Epidermal melanocyte (primary cell): Measurements from ENCODE around the gene PTMA.
"Not testable (repeated sequence)": the region's sequence is repeated elsewhere in the genome, so short reads cannot be mapped to it uniquely, and the experiment has no call there.

Source experiments
- DNase-seq: peaks from one replicate; pipeline ENCODE4 v3.0.0; 2011; ENCODE audit warnings: low spot score; ENCODE audit not compliant: insufficient read length

Gene PTMA, protein sequence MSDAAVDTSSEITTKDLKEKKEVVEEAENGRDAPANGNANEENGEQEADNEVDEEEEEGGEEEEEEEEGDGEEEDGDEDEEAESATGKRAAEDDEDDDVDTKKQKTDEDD

DNA sequence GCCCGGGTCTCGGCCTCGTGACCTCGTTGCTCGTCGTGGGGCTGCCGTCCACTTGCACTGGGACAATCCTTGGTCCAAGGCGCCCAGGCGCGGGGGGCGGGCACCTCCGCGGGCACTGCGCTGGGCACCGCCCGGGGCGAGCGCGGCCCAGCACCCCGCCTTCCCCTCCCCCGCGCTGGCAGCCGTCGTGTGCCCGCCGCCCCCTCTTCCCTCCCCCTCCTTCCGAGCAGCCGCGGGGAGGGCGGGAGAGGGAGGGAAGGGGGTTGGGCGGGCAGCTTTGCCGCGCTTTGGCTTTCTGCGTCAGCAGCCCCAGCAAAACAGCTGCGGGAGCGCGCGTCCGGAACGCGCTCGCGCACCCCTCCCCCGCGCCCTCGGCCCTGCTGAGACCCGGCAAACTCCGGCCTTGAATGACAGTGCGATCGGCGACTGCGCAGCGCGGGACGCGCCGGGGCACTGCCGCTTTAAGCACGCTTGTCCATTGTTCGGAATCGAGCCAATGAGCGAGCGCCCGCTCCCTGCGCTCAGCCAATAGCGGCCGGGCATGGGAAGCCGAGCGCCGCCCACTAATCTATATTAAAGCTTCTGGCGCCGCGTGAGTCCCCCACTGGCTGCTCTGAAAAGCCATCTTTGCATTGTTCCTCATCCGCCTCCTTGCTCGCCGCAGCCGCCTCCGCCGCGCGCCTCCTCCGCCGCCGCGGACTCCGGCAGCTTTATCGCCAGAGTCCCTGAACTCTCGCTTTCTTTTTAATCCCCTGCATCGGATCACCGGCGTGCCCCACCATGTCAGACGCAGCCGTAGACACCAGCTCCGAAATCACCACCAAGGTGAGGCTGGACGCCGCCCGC lies at the start of gene PTMA:
Gene PTMA, plus strand, starts transcription at position 599 of the 846 bp plus-strand sequence. Its CDS starts 182 bp downstream, at position 781.
- peak; percentile 85 for DNase-seq

DNA sequence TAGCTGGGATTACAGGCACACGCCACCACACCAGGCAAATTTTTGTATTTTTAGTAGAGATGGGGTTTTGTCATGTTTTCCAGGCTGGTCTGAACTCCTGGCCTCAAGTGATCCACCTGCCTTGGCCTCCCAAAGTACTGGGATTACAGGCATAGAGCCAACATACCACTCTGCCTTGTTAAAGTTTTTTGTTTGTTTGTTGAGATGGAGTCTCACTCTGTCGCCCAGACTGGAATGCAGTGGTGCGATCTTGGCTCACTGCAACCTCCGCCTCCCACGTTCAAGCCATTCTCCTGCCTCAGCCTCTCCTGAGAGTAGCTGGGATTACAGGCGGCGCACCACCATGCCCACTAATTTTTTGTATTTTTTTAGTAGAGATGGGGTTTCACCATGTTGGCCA lies 48.3 kb upstream of the PTMA start:
- not testable (repeated sequence) for DNase-seq

DNA sequence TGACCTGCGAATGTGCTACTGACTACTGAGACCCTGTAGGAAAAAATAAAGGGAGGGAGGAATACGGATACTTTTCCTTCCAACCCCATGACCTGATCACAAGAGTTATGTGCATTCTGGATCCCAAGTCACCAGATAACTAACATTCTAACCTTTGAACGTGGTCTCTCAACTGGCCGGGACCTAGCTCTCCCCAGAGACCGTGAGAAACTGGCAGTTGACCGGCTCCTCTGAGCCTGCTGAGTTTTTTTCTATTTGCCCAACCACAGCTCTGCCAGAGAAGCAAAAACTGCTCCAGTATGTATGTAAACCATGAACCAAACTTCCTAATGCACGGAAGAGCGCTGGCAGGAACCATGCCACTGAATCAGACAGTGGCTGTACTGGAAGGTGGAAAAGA lies 47.5 kb upstream of the PTMA start:
- no peak for DNase-seq

DNA sequence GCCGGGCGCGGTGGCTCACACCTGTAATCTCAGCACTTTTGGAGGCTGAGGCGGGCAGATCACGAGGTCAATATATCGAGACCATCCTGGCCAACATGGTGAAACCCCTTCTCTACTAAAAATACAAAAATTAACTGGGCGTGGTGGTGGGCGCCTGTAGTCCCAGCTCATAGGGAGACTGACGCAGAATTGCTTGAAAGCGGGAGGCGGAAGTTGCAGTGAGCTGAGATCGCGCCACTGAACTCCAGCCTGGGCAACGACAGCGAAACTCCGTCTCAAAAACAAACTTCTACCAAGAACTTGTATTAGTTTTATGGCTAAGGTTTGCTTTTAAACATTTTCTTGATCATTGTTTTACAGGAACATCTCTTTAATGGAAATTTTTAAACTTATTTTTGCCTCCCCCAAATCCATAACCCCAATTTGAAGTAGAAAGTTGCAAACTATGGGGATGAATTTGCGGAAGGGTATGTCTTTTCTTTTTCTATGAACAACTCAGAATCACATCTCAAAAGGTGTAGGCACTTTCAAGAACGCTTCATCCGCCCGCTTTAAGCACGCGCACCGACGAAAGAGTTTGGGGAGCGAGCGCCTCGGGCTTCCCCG lies 46.8 kb upstream of the PTMA start:
- DNase-seq = no peak

DNA sequence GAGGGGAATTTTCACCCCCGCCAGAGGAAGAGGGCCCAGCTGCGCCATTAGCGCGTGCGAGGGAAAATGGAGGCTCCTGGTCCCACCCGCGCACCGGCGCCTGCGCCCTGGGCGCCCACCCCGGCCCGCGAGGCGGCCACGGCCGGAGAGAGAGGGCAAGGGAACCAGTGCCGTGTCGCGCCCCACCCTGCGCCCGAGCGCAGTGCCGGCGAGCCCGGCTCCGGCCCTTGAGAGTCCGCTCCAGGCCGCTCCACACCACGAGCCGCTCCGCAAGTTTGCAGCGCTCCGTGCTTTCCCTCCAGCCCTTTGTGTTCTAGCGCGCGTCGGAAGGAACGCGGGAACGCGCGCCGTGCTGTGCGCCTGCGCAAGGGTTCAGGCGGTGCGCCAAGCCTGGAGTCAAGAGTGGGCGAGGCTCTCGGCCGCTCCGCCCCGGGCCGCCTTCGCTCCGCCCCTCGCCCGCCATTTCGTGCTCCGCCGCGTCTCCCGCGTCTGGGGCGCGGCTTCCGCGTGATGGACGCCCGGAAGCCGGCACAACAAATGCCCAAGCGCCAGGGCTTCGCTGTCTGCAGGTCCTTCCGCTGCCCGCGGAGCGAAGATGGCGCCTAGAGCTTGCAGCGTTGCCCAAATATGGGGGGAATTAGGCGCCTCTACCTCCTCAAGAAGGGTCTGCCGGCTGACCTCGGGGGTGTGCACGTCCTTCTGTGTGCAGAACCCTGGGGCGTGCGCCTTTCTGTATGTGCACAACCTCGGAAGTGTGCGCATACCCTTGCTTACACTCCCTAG lies 46.1 kb upstream of the PTMA start:
- peak; percentile 51 for DNase-seq

DNA sequence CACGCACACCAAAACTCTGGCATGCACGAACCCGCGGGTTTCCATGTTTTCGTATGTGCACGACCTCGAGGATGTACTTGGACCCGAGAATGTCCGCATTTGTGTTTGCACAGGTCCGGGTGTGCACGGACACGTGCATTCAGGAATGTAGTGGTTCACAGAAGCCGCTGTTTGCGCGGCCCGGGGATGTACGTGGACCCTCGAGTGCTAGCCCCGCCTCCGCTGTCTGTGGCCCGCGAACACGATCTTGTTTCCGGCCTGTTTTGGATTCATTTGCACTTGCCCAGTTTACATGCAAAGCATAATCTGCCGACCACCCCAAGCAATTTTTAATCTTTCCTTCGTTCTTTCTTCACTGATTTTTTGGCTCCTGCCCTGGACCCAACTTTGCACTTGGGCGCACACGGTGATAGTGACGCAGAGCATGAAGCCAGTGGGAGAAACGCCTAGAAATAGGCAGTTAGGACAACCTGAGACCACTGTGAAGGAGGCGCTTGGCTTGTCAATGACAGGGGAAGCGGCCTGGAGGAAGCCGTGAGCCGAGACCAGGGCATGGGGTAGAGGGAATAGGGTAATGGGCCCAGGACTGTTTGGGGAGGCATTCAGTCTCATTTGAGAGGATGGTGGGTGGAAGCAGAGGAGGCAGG lies 45.4 kb upstream of the PTMA start:
- DNase-seq = no peak

DNA sequence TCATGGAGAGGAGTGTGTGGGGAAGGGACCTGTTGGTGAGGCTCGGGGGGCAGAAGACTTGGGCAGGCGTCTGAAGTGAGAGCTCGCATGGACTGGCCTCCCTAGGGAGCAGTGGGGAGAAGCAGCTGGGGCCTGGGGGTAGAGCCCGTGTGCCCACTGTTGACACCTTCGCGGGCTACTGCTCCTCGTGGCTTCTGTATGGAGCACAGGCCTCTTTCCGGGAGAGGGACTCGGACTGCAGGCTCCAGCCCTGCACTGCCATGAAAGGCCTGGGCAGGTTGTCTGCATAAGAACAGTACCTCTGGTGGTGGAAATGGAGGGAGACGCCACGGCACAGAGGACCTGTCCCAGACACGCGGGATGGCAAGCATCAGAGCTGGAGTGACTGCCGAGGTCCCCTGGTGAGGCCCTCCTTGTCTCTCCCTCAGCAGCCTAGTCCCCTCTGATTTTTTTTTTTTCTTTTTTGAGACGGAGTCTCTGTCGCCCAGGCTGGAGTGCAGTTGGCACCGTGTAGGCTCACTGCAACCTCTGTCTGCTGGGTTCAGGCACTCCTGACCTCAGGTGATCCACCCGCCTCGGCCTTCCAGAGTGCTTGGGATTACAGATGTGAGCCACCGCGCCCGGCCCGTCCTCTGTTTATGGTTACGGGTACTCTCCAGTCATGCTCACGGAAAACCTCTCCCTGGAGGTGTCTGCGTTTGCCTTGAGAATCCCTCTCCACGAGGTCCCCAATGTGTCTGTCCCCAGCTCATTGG lies 44.7 kb upstream of the PTMA start:
- no peak for DNase-seq

DNA sequence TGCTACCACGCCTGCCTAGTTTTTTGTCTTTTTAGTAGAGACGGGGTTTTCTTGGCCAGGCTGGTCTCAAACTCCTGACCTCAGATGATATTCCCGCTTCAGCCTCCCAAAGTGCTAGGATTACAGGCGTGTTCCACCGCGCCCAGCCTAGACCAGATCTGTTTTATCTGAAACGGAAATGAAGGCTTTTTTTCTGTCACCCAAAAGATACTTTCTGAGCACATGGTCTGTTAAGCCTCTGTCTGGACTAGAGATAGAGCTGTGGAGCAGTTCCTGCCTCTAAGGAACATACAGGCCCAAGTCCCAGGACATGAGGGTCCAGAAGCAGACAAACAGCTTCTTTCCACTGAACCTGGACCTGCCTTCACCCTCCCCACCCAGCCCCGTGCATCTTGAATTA lies 43.6 kb upstream of the PTMA start:
- DNase-seq = no peak

DNA sequence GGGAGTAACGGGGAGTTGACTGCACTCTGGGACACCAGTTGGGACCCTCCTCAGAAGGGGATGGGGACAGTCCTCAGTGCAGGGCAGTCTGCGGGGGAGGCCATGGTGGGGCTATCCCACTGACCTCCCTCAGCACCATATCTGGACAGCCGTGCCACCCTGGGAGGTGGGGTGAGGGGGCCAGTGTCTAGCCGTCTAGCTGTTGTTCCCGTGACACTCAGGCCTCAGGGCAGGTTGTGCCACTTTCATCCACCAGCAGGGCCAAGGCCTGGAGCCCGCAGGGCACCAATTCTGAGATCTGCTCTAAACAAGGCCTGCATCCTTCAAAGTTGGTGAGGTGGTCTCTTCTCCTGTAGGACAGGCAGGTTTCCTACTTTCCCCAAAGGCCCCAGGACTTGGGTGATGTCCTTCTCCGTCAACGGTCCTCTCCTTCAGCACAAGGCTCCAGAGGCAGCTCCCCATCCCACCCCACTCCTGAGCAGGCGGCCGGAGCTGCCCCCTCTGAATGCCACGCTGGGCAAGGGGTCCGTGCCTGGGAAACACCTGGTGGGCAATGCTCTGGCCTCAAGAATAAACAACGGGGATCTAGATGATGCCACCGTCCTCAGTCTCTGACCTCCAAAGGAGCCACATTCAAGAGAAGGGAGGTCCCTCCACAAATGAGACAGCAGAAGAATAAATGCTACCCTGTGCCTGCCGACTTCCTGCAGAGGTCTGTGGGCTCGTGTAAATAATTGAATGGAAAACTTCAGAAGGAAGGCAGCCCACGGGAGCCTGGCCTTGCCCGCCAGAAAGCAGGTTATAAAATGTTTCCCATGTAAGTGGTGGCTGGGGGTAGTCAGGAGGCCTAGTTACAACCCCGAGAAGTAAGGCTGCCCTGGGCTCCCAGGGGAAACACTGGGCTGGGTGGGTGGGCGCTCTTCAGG lies 42.8 kb upstream of the PTMA start:
- DNase-seq = no peak

DNA sequence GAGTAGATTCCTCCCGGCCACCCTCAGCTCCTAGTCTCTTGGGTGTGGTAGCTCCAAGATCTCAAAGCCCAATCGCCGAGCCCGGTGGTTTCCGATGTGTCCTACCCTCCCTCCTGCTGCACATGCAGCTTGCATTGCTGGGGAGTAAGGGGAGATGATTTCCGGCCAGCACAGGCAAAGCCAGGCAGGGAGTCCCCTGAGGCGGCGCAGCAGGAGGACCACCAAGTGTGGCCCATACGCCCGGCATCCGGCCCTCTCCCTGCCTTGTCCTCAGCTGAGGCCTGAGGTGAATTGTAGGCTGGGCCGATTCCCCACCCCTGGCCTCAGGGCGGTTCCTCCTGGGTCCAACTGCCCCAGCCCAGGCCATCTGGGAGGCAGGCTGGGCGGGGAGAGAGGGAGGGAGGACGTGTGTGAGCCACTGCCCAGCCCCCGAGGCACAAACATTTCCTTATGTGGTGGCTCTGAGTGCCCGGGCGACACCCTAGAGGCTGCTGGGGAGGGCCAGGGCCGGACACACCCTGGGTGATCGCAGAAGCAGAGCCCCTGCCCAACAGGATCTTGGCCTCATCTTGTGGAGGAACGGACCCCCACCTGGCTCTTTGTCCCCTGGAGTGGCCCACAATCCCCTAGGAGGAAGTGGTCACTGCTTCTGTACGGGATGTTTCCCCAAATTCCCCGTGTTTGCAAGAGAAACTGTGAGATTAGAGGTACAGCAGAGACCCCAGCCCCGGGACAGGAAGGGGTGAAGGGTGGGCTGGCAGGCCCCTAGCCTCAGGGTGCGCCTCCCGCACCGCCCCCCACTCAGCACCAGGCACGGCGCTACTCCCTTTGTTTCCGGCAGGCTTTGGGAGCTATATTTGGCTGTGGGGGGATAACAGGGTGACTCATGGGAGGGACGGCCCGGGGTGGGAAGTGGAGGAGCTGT lies 41.9 kb upstream of the PTMA start:
- peak; percentile 71 for DNase-seq

DNA sequence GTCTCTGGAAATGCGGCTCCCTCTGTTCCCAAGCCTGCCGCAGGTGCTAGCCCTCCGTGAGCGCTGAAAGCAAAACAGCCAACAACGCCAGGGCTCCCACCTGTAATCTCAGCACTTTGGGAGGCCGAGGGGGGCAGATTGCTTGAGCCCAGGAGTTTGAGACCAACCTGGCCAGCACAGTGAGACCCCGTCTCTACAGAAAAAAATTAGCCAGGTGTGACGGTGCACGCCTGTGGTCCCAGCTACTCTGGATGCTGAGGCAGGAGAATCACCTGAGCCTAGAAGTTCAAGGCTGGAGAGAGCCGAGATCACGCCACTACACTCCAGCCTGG lies 41.3 kb upstream of the PTMA start:
- DNase-seq = no peak

DNA sequence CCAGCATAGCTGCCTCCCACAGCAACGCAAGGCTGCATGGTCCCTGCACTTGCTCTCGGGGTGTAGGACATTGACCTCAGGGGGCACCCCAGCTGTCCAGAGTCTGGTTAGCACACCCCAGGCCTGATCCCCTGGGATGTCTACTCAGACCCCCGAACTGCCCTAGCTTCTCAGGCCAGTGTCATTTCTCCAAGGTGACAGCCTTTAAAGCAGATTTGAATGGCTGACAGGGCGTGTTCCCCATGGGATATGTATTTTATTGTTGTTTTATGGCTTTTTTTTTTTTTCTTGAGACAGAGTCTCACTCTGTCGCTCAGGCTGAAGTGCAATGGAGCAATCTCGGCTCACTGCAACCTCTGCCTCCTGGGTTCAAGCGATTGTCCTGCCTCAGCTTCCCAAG lies 40.8 kb upstream of the PTMA start:
- DNase-seq = no peak

DNA sequence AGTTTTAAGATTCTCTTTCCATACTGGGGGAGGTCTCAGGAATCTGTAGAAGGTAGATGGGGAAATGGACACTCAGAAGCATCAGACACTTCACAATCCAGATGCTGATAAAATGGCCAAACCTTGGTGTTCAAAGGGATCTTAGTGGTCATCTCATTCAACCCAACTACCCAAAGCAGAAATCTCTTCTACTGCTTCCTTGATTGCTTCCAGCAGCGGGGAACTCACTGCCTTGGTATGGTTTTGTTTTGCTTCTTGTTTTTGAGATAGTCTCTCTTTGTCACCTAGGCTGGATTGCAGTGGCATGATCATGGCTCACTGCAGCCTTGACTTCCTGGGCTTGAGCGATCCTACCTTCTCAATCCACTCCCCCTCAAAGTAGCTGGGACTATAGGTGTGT lies 39.3 kb upstream of the PTMA start:
- DNase-seq = no peak

DNA sequence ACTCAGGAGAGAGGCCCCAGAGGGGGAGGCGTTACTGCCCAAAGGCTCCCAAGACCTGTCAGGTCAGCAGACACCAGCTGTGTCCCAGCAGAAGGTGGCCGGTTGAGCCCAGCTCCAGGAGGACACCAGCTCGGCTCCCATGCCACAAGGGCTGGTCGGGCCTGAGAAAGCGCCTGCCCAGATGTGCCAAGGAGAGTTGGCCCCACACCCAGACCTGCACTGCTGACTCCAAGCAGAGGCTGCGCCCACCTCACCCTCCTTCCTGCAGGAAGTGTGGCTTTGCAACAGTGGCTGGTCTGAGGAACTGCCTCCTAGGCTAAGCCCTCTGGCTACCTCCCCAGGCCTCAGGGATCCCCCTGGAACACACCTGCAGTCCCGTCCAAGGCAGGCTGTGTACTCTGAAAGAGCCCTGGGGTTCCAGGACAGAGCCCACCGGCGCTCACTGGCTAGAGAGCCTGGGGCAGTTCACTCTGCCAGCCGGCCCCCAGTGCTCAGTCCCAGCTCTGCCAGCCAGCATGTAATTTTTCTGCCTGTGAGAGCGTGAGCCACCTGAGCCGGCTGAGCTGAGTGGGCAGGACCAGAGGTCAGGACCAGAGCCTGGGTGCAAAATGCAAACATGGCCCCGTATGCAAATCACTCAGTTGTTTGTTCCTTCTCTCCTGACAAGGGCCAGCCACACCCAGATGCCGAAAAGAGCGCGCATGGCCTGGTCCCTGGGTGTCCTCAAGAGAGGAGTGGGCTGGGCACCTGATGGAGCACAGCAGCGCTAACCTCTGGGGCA lies 36.9 kb upstream of the PTMA start:
- no peak for DNase-seq

DNA sequence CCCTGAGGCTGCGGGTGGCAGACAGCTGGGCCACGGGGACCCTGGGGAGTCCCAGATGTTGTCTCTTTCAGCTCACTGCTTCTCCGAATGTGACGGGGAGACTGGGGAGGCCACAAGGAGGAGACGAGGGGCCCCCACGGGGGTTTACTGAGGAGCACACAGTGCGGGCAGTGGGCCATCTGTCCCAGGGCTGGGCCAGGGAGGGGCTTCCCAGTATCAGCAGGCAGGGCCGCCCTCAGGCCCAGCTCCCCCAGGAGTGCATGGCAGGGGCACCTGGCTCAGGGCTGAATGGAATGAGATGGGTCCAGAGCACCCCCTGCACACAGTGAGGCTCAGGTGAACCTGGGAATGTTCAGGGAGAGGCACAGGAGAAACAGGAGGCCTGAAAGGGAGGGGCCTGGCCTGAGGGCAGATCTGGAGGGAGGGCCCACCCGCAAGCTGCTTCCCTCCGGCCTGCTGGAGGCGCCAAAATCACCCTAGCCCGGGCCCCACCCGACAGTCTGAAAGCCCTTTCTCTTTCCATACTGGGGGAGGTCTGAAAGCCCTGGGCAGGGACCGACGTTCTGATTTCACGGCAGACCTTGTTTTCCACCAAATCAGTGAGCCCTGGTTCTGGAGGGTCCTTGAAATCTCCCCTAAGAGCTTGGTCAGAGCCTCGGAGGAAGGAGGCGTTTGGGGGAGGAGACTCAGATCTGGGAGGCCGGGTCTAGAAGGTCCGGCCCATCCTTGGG lies 35.5 kb upstream of the PTMA start:
- DNase-seq = no peak

DNA sequence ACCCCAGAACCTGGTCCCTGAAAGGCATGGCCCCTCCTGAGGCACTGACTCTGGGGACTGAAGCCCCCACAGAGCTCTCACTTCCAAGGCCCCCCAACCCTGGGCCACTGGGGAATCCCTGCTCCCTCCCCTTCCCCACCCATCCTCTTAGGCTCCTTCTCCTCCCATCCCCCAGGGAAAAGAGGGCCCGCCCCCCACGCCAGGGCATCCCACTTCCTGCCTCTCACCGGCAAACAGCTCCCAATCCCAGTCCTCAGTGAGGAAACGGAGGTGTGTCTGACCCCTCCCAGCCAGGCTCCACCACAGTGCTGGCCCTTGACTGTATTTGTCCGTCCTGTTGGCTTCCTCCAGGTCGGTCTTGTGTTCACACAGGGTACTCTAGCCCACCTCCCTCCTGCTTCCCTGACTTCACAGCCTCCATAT lies 35.0 kb upstream of the PTMA start:
- DNase-seq = no peak
